HL-60 (cell line): Measurements from ENCODE around the gene MAFG.

ENCODE experiments used
- DNase-seq, 2 experiments: peaks; one replicate each; pipeline ENCODE4 v3.0.0-alpha.2; 2010 to 2020; ENCODE audit warnings: low read depth in 1 of 2, low spot score in 1 of 2
- H3K27ac ChIP-seq: fragments of 250-450 bp; sonication (Bioruptor Pico); replicated peaks from 2 replicates; pipeline ENCODE4 v1.5.1; 2020; ENCODE audit warnings: mild to moderate bottlenecking, moderate library complexity
- H3K27me3 ChIP-seq: fragments of 250-450 bp; sonication (Bioruptor Pico); 2 replicates; pipeline ENCODE4 v1.5.1; 2021; ENCODE audit warnings: mild to moderate bottlenecking, moderate library complexity; ENCODE audit not compliant: insufficient read depth, poor library complexity, severe bottlenecking
- H3K4me3 ChIP-seq: replicated peaks from 2 replicates; pipeline ENCODE4 v1.5.1; 2011; ENCODE audit warnings: mild to moderate bottlenecking, control low read depth, low read length; ENCODE audit not compliant: insufficient read depth
- GABPA ChIP-seq: IDR thresholded peaks from 2 replicates; pipeline ENCODE4 v1.6.1; 2012; ENCODE audit warnings: low read depth
- POLR2AphosphoS5 ChIP-seq: IDR thresholded peaks from 2 replicates; pipeline ENCODE4 v1.6.1; 2012; ENCODE audit warnings: low read depth
- SPI1 ChIP-seq: IDR thresholded peaks from 2 replicates; pipeline ENCODE4 v1.6.1; 2012; ENCODE audit warnings: low read depth, mild to moderate bottlenecking, borderline replicate concordance
- TF ChIP-seq, protein P1 (sequence below): IDR thresholded peaks from one replicate; pipeline ENCODE4 v1.5.1; 2011; ENCODE audit warnings: low read length, control low read depth, inconsistent platforms; ENCODE audit not compliant: insufficient read depth
- TF ChIP-seq, protein P2 (sequence below): IDR thresholded peaks from 2 replicates; pipeline ENCODE4 v1.6.1; 2012; ENCODE audit warnings: low read depth; ENCODE audit not compliant: insufficient replicate concordance

MAFG gene

DNA sequence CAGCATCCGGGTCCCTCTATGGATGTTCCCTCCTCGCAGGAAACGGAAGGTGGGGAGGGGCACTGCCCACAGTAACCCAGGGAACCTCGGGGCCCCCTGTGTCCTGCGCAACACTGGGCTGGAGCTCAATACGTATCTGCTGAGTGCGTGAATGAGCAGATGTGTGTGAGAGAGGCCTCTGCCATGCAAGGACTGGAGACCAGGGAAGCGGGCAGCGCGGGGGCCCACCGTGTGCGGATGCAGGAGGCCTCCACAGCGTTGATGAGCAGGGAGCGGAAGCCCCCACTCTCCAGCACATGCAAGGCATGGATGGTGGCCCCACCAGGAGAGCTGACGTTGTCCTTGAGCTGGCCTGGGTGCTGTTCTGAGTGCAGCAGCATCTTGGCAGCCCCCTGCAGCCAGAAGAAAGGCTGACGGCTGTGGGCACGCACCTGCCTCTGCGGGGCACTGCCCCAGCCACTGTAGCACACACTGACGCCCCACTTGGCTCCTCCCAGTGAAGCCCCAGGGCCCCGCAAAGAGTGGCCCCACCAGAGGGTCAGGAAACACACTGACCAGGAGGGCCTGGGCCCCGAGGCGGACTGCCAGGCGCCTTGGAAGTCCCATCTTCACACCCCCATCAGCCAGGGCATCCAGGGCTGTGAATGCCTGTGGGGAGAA lies 6.7 kb upstream of the MAFG start:
- TF ChIP-seq SPI1 (no peak), GABPA (no peak), POLR2AphosphoS5 (no peak)
- TF ChIP-seq, protein P1, sequence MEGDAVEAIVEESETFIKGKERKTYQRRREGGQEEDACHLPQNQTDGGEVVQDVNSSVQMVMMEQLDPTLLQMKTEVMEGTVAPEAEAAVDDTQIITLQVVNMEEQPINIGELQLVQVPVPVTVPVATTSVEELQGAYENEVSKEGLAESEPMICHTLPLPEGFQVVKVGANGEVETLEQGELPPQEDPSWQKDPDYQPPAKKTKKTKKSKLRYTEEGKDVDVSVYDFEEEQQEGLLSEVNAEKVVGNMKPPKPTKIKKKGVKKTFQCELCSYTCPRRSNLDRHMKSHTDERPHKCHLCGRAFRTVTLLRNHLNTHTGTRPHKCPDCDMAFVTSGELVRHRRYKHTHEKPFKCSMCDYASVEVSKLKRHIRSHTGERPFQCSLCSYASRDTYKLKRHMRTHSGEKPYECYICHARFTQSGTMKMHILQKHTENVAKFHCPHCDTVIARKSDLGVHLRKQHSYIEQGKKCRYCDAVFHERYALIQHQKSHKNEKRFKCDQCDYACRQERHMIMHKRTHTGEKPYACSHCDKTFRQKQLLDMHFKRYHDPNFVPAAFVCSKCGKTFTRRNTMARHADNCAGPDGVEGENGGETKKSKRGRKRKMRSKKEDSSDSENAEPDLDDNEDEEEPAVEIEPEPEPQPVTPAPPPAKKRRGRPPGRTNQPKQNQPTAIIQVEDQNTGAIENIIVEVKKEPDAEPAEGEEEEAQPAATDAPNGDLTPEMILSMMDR: no peak
- TF ChIP-seq, protein P2, sequence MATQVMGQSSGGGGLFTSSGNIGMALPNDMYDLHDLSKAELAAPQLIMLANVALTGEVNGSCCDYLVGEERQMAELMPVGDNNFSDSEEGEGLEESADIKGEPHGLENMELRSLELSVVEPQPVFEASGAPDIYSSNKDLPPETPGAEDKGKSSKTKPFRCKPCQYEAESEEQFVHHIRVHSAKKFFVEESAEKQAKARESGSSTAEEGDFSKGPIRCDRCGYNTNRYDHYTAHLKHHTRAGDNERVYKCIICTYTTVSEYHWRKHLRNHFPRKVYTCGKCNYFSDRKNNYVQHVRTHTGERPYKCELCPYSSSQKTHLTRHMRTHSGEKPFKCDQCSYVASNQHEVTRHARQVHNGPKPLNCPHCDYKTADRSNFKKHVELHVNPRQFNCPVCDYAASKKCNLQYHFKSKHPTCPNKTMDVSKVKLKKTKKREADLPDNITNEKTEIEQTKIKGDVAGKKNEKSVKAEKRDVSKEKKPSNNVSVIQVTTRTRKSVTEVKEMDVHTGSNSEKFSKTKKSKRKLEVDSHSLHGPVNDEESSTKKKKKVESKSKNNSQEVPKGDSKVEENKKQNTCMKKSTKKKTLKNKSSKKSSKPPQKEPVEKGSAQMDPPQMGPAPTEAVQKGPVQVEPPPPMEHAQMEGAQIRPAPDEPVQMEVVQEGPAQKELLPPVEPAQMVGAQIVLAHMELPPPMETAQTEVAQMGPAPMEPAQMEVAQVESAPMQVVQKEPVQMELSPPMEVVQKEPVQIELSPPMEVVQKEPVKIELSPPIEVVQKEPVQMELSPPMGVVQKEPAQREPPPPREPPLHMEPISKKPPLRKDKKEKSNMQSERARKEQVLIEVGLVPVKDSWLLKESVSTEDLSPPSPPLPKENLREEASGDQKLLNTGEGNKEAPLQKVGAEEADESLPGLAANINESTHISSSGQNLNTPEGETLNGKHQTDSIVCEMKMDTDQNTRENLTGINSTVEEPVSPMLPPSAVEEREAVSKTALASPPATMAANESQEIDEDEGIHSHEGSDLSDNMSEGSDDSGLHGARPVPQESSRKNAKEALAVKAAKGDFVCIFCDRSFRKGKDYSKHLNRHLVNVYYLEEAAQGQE: no peak
- DNase-seq: peak in 1 of 2 experiments; percentile 52
- Histone ChIP-seq H3K4me3 (no peak overlapping the region), H3K27me3 (no peaks in the 10 kb centered on the region), H3K27ac (0 out of 2 replicates have a peak overlapping the region, but pooled peaks have one; percentile 14)

DNA sequence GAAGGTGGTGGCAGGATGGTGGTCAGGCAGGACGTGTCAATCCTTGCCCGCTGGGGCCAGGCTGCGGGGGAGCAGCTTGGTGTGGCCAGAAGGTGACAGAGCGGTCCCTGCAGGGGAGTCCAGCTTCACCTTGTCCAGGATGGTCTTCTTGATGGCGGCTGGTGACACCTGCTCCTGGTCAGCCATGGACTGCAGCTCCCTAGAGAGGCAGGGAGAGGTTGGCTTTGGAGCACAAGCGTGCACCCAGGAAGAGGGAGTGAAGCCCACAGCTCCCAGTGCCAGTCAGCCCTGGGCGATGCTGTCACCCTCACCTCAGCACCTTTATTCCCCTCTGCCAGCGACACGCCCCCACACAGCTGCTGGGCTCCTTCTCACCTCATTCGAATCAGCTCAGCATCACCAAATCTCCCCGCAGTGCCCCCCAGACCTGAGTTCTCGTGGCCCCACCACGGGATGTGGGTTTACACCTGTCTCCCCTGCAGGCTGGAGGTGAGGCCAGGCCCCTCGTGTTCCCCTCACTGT lies 5.7 kb upstream of the MAFG start:
- Histone ChIP-seq H3K27ac (no peak overlapping the region), H3K27me3 (no peaks in the 10 kb centered on the region), H3K4me3 (no peak overlapping the region)
- TF ChIP-seq, protein P2: no peak
- TF ChIP-seq GABPA (no peak), SPI1 (no peak), POLR2AphosphoS5 (no peak)
- TF ChIP-seq, protein P1: no peak
- no peak for DNase-seq

DNA sequence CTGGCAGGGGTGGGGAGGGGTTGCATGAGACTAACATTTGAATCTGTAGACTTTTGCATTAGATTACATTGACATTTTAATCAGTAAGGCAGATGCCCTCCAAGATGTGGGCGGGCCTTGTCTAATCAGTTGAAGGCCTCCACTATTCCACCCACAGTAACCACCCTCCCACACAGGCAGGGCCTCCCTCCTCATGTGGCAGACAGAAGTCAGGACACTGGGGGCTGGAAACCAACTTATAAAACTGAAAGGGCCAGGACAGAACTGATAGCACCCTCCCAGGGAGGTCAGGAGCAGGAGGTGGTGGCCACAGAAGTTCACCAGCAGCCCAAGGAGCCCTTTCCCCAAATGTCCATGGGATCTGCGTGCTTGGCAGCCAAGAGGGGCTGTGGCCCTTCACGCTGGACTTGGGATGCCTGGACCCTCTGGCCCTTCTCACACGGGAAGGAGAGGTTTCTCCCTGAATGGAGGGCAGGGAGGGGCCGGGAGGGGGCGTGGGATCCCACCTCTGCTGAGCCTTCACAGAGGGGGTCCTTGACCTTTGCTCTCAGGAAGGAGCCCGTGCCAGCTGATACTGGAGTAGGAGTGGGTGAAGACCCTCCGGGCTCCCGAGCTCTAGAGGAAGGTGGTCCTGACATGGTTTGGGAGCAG lies 4.9 kb upstream of the MAFG start:
- Histone ChIP-seq H3K4me3 (no peak overlapping the region), H3K27me3 (no peaks in the 10 kb centered on the region), H3K27ac (no peak overlapping the region)
- DNase-seq: no peak
- no peak for TF ChIP-seq GABPA
- TF ChIP-seq, protein P1: no peak
- no peak for TF ChIP-seq SPI1
- TF ChIP-seq, protein P2: no peak
- TF ChIP-seq POLR2AphosphoS5: no peak
